ENCODE measurements around the gene PADI1.

The PADI1 gene

GRCh38 chr1:17244821-17245740 is 40.2 kb downstream of the PADI1 start:
- DNase-seq = no peak

GRCh38 chr1:17245816-17246325 is 40.9 kb downstream of the PADI1 start:
- DNase-seq = no peak

GRCh38 chr1:17246971-17247370 is 42.0 kb downstream of the PADI1 start:
- DNase-seq = no peak

- DNase-seq = no peak
Measured at GRCh38 chr1:17248781-17249180, 43.9 kb downstream of the PADI1 start, which contains the start of gene PADI3. PADI3 (plus strand) TSS chr1:17249098; CDS start chr1:17249138, 40 bp downstream.

DNA sequence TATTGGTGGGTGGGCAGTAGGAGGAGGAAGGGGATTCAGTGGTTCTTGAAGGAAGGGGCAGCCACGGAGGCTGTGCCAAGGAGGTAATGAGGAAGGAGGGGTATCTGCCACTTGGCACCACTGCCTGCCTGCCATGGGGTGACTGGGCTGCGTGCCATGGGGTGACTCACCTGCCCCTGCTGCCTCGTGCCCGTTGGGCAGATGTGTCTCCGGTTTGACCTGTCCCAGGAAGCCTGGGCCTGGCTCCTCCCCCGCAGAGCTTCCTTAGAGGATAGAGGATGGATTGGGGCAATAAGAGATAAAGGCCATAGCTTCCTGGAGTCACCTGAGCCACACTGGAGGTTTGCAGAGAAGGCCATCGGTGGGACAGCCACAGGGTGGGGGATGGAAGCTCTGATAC is 45.7 kb downstream of the PADI1 start:
- DNase-seq = no peak

DNA sequence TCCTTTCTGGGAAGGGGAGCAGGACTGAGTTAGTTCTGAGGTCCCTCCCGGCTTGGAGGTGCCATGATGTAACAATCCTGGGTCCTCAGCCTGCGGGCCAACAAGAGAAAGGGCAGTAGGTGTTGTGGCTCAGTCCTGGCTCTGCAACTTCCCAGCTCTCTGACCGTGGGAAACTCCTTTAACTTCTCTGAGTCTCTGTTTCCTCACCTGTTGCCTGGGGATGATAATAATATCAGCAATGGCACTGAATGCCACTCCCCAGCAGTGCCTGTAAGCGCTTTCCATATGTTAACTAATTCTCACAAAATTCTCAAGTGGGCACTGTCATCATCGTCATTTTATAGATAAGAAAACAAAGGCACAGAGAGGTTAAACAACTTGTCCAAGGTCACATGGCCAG is 46.3 kb downstream of the PADI1 start:
- DNase-seq = no peak

DNA sequence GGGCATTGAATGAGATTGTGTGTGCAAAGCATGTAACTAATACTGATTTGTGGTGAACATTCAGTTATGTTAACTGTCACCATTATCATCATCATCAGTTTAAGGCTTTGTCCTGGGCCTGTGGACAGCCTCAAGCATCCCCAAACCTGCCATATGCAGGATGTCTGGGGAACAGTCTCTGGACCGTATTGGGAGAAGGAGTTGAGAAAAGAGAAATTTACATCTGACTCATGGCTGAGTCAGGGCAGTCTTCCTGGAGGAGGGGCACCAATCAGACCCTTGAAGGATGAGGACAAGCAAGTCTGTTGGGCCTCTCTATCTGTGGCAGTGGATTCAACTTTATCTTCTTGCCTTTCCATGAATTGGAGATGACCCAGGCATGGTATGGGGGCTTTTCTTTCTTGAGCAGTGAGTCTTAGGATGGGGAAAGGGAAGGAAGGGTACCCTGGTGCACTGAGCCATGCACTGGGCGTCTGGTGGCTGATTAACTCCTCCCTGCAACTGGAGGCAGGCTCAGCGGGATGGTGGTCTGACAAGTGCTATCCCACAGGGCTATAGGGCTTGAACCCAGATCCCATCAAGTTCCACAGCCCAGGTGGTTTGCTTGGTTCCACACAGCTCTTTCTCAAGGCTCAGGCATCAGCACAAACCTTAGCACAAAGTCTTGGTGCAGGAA is 46.9 kb downstream of the PADI1 start:
- DNase-seq = no peak

DNA sequence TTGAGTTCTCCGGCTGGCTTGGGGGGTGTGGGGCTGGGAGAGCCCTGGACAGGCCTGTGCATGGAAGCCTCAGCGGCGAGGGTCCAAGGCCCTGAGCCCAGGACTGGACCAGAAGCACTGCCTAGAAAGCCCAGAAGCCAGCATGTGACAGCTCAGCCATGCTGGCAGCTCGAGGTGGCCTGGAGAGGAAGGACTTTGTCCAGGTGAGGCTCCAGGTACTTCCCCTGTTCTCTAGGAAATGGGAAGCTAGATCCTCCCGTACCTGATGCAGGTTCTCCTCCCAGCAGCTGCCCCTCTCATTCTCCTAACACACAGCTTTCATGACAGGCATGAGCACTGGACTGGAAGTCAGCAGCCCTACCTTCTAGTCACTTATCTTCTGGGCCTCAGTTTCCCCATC is 50.4 kb downstream of the PADI1 start:
- DNase-seq = no peak

DNA sequence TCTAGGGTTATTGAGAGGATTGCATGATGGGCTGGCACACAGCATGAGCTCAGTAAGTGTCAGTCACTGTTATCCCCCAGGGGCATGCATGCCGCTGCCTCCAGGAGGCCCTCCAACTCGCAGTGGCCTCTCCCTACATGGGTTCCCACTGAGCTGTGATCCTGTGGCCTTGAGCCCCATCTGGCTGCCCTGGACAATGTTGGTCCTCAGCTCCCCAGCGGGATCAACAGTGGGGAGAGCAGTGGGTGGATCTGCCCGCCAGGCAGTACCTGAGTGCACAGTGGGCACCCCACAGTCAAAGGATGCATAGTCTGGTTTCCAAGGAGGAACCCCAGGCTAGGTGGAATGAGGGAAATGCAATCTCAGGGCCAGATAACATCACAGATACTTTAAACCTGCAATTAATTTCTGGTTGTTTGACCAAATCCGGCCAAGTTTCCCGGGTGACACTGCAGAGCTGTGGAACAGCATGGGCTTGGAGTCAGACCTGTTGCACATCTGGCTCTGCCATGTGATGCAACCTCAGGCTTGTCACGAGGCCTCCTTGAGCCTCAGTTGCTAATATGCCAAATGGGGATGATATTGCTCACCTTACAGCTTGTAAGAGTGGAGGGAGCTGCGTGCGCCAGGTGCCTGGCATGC is 53.3 kb downstream of the PADI1 start:
- DNase-seq = no peak

DNA sequence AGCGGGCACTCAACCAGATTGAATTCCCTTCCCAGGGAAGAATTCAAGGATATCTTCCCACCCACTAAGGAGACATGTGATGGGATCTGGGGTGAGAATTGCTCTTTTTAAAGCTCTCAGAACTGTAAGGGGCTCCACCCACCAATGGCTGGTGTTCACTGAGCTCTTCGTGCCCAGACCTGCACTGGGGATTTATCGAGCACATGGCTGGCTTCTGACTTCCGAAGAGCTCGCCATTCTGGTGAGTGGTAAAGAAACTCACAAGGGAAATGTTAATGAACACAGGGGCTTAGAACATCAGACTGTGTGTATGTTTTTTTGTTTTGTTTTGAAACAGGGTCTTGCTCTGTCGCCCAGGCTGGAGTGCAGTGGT is 53.8 kb downstream of the PADI1 start:
- DNase-seq = no peak

GRCh38 chr1:17259233-17259873 is 54.4 kb downstream of the PADI1 start:
- DNase-seq = no peak

- no peak for DNase-seq
Measured at GRCh38 chr1:17260264-17260663, 55.3 kb downstream of the PADI1 start.

GRCh38 chr1:17260738-17261137 is 55.8 kb downstream of the PADI1 start:
- no peak for DNase-seq

GRCh38 chr1:17263936-17264335 is 59.0 kb downstream of the PADI1 start:
- no peak for DNase-seq

DNA sequence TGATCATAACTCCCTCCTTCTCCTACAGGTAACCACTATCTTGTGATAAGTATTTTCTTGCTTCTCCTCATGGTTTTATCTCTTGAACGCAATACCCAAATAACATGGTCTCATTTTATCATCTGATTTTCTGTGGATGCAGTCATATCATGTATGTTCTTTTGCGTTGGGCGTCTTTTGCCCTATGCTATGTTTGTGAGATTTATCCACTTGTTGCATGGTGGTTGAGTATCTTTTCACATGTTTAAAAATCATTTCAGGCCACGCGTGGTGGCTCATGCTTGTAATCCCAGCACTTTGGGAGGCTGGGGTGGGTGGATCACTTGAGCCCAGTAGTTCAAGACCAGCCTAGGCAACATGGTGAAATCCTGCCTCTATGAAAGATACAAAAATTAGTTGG is 59.5 kb downstream of the PADI1 start:
- DNase-seq = no peak

- DNase-seq = no peak
Measured at GRCh38 chr1:17265162-17265561, 60.2 kb downstream of the PADI1 start.

DNA sequence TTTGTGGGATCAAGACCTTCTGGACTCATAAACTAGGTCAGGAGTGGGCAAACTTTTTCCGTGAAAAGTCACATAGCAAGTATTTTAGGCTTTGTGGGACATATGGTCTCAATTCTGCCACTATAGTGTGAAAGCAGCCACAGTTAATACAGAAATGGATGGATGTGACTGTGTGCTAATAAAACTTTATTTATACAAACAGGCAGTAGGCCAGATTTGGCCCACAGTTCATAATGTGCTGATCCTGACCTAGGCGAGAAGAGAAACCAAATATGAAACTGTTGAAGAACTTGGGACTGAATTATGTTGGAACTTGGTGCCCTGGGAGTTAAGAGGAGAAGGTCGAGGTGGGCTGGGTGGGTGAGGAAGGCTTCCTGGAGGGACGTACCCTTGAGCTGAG is 61.0 kb downstream of the PADI1 start:
- DNase-seq = no peak

GRCh38 chr1:17270891-17271765 is 66.2 kb downstream of the PADI1 start:
- DNase-seq = no peak

DNA sequence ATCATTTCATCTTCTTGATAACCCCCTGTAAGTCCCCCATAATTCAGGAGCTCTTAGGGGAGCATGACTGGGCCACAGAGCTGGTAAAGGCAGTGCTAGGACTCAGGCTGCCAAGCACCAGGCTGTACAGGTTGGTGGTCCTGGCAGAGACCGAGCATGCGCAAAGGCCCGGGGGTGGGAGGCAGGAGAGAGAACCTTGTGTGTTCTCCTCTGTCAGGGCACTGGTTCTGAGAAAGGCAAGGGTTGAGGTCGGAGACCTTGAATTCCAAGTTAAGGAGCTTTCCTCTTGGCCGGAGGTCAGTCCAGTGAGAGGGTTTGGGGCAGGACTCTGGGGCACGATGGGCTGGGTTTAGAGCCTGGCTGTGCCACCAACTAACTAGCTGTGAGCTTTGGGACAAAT is 67.1 kb downstream of the PADI1 start:
- no peak for DNase-seq

DNA sequence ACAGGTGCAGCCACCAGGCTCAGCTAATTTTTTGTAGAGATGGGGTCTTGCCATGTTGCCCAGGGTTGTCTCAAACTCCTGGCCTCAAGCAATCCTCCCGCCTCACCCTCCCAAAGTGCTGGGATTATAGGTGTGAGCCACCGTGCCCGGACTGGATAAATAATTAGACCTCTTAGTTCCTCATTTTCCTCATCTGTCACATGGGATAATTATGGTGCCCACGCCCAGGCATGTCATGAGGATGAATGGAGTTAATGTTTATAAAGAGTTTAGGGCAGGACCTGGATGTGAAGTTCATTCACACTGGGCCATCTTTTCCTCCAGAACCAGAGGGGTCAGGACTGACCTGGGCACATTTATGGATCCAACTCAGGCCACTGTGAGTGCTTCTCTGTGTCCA is 67.7 kb downstream of the PADI1 start:
- DNase-seq = no peak

GRCh38 chr1:17273096-17273495 is 68.2 kb downstream of the PADI1 start:
- DNase-seq = no peak
